HG03378 (cell line): ENCODE data around the gene ZDHHC22.

Experiments
- ATAC-seq: cut with Tn5 transposase; IDR thresholded peaks from one replicate; pipeline ENCODE4 v1.9.1; 2021; ENCODE audit warnings: mild to moderate bottlenecking, moderate library complexity; ENCODE audit not compliant: unreplicated experiment

ZDHHC22 gene

DNA sequence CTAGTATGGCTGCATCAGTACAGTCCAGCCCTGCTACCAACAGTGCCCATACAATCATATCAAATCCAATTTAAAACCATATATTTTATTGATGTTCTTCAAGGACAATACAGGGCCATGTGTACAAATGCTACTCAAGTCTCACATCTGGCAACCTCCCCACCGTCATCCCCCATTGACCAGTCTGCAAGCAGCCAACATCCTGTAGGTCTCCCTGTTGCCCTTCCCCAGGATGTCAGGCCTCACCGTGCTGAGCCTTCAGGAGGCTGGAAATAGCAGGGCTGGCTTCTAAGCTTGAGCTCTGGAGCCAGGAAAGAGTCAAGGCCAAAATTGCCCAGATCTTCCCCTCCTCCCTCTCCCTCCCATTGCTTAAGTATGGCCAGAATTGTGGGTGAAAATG is 10.4 kb downstream of the ZDHHC22 start:
- no peak for ATAC-seq

DNA sequence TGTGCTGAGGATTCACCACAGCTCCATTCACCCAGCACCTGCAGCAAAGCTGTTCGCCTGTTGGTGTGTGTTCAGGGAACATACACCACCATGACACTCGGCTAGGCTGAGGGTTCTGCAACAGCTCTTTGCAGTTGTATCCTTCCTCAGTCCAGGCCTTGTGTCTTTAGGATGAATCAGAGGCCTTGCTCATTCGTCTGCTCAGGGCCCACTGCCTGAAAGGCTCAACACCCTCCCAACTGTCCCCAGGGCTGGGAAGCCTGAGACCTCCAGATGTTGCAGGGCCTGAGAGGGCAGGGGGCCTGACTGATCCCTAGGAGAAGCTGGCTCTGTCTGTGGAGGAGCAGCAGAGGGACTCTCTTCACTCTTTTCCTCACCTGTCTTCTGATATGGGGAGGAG is 11.2 kb downstream of the ZDHHC22 start:
- no peak for ATAC-seq

GRCh38 chr14:77128414-77128891 is 13.1 kb downstream of the ZDHHC22 start:
- ATAC-seq: no peak

DNA sequence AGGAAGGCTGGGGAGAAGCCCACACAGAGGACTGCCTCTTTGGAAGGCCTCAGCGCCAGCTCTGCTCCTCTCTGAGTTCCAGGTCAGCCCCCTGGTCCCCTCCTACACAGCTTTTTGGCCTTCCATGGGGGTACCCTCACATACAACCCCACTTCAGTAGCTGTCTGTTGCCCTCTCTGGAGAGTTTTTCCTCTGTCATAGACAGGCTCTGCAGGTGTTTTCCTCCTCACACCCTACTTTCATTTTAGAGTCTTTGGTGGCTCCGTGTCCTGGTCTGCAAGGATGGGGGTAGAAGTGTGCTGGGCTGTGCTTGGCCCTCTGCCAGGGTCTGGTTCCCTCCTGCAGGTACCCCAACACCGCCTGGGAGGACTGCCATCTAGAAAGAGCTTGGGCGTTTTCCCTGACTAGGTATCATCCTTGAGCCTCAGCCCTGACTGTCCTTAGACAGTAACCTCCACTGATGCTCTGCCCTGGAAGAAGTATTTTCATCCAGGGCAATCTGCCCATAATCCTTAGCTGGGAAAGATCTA is 15.1 kb downstream of the ZDHHC22 start:
- ATAC-seq: no peak

- ATAC-seq: no peak
These were observed 15.7 kb downstream of the ZDHHC22 start for GRCh38 chr14:77125823-77126325.

- ATAC-seq: no peak
These were observed 16.2 kb downstream of the ZDHHC22 start for GRCh38 chr14:77125281-77125801.

GRCh38 chr14:77124345-77125280 is 17.0 kb downstream of the ZDHHC22 start:
- ATAC-seq: no peak

DNA sequence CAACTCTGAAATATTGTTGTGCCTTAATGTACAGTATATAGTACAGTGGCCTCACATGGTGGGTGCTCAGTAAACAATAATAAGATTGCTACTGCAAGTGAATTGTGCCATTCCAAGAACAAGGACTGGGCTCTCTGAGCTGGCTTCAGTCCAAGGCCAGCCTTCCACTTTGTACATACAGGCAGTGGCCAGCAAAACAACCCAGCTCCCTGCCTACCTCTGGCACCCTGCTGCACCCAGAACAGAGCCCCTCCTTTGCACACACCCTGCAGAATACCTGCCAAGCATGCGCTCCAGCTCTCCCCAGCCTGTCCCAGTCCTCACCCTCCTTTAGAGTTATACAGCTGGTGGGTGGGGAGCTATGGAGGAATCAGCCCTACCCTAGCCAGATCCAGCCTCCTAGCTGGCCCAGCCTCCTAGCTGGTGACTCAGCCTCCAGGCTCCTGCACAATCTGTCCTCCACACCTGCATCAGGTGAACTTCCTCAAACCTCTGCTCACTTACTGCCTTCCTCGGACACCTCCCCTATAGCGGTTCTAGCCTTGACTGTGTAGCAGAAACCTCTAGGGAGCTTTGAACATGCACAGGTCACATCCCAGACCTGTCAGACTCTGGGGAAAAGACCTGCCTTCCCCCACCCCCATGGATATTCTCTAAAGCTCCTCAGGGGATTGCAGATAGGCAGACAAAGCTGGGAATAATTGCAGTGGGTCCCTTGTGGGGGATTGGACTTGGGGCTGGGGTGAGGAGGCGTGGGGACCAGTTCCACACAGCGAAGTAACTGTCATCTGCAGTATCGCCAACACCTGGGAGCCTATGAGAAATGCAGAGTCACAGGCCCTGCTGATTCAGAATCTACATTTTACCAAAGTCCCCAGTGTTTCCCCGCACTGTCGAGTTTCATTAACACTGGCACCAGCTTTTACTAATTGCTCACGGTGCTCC is 17.9 kb downstream of the ZDHHC22 start:
- no peak for ATAC-seq

GRCh38 chr14:77122526-77123125 is 19.0 kb downstream of the ZDHHC22 start:
- ATAC-seq: no peak

DNA sequence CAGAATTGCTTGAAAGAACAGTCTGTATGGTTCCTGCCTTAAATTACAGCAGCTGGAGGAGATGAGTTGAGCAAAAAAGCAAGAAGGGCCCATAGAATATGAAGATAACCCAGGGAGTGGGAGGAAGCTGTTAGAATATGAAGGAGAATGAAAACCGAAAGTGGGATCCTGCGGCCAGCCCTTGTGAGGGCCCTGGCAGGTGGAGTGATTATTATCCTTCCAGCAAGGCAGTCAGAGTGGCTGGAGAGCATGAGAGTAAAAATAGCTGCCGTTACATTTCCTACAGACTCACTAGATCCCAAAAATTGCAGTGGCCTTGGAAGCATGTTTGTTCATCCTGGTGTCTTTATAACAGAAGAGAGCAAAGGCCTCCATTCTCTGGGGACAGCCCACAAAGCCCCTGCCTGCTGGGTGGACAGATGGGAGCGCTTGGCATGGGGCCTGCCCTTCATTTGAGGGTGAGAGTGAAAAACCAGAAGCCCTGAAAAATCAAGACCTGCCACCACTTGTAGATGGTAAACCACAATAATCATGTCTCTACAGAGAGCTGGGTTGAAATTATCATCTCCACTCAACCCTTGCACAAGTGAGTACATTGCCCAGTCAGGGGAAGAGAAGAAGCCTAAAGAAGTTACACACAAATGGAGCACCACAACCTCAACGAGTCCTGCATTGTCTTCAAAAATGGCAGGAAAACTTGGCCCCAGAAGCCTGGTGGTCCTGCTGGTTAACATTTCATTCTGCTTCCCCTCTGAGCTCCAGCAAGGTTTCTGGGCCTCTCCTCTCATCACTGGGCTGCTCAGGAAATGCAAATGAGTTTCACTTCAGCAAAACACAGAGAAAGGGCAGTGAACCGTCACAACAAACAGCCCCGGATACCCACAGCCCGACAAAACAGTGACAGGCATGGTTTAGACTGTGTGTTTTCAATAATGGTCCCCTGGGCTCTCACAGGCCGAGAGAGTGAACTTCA is 20.5 kb downstream of the ZDHHC22 start:
- peak; percentile 83 for ATAC-seq

DNA sequence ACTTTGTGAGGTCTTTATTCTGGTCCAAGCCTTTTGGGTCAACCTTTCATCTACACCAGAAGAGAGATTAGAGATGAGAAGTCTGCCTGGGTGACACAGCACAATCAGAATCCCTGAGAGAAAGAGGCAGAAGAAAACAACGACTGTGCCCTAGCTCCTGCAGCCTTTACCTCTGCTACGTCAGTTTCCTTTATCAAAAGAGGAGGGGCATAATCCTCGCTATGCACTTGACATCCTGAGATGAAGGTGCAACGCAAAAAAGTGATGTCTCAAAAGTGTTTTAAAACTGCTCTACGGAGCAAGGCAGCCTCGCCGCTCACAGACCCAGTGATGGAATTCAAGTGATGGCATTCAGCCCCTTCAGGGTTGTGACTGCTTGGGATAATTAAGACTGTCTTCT is 21.7 kb downstream of the ZDHHC22 start:
- ATAC-seq: no peak

- no peak for ATAC-seq
These were observed 25.3 kb downstream of the ZDHHC22 start for GRCh38 chr14:77116172-77116817.

DNA sequence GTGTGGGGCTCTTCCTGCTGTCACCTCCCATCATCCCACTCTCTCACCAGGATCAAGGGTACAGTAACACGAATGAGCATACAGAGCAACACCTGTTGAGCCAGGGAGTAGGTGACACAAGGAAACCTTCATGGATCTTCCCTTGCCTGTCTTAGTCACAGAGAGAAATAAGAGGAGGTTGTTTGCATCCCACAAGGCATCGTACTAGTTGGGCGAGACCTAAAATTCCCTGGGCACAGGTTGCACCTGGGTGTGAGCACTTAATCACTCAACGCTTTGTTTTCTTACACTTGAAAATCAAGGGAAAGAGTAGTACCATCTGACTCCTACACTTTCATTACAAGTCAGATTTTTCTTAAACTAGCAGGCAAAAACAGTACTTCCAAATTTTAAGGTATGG is 27.0 kb downstream of the ZDHHC22 start:
- ATAC-seq: no peak

DNA sequence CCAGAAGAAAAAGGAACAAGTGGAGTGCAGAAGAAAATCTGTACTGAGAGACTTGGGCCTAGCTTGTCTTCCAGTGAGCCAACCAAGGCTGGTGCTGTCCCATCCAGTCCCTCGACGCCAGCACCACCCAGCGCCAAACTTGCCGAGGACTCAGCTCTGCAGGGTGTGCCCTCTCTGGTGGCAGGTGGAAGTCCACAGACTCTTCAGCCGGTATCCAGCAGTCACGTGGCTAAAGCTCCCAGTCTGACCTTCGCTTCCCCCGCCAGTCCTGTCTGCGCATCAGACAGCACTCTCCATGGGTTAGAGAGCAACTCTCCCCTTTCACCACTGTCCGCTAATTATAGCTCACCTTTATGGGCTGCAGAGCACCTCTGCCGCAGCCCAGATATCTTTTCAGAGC is 27.9 kb downstream of the ZDHHC22 start:
- no peak for ATAC-seq

- no peak for ATAC-seq
These were observed 30.6 kb downstream of the ZDHHC22 start for GRCh38 chr14:77111021-77111420.

DNA sequence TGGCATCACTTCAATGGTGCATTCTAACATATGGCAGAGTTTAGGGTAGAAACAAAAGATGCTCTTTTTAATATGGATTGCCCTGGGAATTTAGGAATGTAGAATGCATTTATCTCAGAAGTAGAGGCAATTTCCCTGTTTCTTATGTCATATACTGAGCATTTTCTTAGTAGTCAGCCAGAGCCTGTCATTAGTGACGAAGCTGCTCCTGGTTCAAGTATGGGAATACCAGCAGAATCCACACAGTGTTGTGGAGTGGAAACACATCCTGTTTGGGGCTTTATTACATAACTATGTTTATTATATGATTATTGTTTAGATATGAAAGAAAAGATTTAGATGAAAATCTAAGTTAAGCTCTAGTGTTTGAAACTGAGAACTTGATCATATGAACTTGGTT is 31.3 kb downstream of the ZDHHC22 start:
- ATAC-seq: no peak

GRCh38 chr14:77109656-77110055 is 31.9 kb downstream of the ZDHHC22 start:
- no peak for ATAC-seq

GRCh38 chr14:77108753-77109152 is 32.8 kb downstream of the ZDHHC22 start:
- no peak for ATAC-seq

DNA sequence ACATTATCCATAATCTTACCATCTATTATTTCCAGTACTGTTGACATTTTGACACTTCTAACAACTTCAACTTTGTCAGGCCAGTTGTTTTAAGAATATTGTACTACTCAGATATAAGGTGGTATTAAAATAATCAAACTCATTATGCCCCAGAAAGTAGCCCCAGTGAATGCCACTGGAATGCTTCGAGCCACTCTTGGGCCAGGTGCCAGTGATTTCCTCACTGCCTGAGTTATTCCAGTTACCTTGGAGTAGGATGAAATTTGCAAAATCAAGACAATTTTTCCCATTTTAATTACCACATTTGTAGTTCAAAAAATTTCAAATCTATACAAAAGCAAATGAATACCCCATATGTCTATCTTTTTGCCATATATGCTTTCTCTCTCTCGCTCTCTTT is 34.4 kb downstream of the ZDHHC22 start:
- ATAC-seq: no peak
